IPS-11a (cell line): ENCODE results near the gene ACTG1.
"Not testable (repeated sequence)": the region's sequence is repeated elsewhere in the genome, so short reads cannot be mapped to it uniquely, and the experiment has no call there.

Source experiments
- H3K4me3 ChIP-seq: one replicate; pipeline ENCODE4 v1.5.1; 2013; ENCODE audit warnings: low read depth, low read length, control low read depth

The ACTG1 gene

DNA sequence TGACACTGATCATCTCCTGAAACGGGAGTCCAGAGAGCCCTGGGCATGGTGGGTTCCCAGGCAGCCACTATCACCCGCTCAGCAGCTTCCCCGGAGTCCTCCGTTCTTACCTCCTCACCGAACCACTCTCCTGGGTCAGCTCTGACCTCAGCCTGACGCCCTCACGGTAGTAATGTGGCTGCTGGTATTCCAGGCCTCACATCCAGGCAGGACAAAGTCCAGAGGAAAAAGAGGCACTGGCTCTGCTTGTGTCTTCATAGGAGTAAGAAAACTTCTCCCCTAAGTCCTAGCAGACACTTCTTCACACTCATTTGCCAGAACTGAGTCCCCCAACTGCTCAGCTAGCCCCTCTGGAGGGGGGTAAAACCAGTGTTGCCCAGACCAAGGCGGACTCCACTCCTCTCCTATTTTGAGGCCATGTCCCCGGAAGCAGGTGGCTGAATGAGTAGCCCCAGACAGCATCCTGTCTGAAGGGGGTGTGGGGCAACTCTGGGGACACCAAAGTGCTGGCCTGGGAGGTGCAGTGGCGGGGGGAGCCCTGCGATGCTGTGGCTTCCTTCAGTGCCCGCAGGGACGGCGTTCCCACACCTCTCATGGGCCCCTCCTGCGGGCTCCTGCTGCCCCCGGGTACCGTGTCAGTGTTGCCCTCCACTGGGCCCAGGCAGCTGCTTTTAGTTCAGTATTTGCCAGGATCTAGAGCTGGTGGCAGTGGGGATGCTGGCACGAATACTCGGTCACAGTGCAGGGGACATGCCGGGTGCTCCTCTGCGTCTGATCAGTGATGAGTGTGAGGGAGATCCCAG, 20.9 kb upstream of the ACTG1 start:
- H3K4me3 ChIP-seq: no peak overlapping the region

DNA sequence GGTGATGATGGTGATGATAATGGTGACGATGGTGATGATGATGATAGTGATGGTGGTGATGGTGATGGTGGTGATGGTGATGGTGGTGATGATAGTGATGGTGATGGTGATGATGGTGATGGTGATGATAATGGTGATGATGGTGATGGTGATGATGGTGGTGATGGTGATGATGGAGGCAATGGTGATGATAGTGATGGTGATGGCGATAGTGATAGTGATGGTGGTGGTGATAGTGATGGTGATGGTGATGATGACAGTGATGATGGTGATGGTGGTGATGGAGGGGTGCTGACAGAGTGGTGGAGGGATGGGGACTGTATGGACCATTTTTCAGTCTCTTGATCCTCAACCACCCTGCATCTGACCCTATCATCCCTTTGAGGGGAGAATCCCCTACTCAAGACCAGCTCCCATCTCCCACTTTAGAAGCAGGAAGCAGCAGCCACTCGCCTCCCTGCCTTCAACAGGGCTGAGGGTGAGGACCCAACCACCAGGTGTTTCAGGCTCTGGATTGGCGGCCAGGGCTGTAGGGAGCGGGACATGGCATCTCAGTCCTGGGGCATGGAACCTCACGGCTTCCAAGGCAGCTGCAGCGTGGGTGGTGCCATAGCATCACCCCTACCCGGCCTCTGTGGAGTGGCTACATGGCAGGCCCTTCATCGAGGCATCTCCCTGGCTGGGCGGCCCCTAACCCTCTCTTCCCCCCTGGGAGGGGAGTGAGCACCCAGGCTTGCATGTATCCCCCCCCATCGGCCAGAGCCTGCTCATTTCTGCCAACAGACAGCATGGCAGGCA, 20.1 kb upstream of the ACTG1 start:
- H3K4me3 ChIP-seq: no peak overlapping the region

DNA sequence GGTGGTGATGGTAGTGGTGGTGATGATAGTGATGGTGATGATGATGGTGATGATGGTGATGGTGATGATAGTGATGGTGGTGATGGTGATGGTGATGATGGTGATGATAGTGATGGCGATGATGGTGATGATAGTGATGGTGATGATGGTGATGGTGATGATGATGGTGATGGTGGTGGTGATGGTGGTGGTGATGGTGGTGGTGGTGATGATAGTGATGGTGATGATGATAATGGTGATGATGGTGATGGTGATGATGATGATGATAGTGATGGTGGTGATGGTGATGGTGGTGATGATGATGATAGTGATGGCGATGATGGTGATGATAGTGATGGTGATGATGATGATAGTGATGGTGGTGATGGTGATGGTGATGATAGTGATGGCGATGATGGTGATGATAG, 19.4 kb upstream of the ACTG1 start:
- not testable (repeated sequence) for H3K4me3 ChIP-seq

GRCh38 chr17:81531013-81531412, 18.4 kb upstream of the ACTG1 start:
- H3K4me3 ChIP-seq: not testable (repeated sequence)

DNA sequence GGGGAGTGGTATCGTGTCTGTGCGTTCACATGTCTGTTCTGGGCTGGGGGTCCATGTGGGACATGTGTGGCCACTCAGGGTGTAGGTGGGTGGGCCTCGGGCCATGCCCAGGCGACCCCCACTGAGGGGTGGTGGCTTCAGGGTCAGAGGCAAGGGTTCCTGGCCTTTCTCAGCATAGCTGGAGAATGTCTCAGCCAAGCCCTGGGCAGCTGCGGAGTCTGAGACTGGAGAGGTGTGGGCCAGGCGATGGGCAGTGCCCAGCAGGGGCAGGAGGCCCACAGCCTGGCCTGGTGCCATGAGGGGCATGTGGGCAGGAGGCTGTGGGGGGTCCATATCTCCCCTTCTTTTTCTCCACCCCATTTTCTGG, 16.8 kb upstream of the ACTG1 start:
- H3K4me3 ChIP-seq: no peak overlapping the region

- H3K4me3 ChIP-seq: no peak overlapping the region
Measured at GRCh38 chr17:81528651-81529436, 16.2 kb upstream of the ACTG1 start.

DNA sequence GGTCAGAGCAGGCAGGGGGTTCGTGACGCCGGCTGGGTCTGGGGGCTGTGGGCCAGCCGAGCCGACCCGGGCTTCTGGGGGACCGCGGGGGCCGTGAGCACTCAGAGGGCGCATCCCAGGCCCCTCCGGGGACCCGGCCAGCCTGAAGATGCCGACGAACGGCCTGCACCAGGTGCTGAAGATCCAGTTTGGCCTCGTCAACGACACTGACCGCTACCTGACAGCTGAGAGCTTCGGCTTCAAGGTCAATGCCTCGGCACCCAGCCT, 15.7 kb upstream of the ACTG1 start:
- H3K4me3 ChIP-seq: no peak overlapping the region

GRCh38 chr17:81527591-81528383, 15.2 kb upstream of the ACTG1 start, which contains the start of gene FSCN2:
Gene FSCN2, plus strand, starts transcription at chr17:81528377. Its CDS starts 155 bp downstream, at chr17:81528532.
- no peak within 1 kb of the TSS for H3K4me3 ChIP-seq

- H3K4me3 ChIP-seq: no peak overlapping the region
Measured at GRCh38 chr17:81526662-81527571, 14.3 kb upstream of the ACTG1 start.

- no peak overlapping the region for H3K4me3 ChIP-seq
Measured at GRCh38 chr17:81524865-81525159, 12.2 kb upstream of the ACTG1 start.

DNA sequence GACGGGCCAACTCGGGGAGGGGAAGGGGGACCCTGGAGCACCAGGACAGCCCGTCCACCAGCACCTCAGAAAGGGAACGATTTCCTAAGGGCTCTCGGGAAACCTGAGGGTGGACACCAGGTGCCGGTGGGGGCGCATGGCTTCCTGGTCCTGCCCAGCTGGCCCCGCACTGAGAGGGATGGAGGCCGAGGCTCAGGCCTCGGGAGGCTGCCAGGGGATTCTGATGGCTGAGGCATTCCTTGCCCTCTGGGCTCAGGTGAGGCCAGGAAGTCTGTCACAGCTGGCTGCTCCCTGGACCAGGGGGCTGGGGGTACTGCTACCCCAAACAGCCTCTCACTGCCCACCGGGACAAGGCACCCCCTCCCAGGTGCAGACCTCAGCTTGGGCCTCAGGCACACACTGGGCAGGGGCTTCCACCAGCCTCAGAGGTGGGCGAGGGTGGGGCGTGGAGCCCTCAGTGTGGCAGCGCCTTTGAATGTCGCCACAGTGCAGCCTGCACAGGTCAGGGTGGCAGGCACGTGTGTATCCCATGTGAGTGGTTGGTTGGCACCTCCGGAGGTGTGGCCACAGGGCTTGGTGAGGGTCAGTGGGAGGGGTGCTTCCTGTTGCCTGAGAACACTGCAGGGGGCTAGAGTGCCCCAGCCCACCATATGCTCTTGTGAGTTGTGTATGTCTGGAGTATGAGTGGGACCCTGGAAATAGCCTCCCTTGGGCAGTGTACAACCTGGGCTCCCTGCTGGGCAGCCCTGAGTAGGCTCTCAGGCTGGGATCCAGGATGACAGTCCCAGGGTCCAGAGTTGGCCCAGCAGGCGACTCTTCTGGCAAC, 11.7 kb upstream of the ACTG1 start:
- H3K4me3 ChIP-seq: no peak overlapping the region

DNA sequence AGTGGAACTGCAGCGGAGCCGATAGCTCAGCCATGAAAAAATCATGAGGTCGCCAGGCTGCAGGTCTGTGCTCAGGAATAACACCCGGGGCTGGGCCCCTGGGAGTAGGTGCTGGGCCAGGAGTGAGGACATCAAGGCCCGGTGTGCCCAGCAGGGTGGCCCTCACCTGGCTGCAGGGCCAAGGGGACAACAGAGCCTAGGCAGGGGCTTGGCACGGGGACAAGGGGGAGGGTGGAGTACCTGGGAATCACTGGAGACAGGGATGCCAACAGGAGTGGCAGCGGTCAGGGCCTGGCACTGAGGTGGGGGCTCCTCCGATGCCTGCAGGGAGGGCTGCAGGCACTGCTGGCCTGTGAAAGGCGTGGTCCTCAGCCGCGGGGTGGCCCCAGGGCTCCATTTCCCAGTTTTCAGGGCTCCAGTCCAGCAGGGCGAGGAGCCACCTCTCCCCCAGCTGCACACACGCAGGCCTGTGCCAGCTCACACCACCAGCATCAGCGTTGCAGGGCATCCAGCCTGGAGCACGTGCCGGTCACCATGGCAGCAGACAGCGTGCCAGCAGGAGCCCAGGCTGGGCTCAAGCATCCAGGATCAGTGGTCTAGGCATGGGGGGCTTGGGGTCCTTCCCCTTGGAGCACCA, 10.9 kb upstream of the ACTG1 start:
- no peak overlapping the region for H3K4me3 ChIP-seq

GRCh38 chr17:81522491-81523401, 10.1 kb upstream of the ACTG1 start:
- H3K4me3 ChIP-seq: no peak overlapping the region

GRCh38 chr17:81520021-81520901, 7.7 kb upstream of the ACTG1 start:
- H3K4me3 ChIP-seq: no peak overlapping the region

DNA sequence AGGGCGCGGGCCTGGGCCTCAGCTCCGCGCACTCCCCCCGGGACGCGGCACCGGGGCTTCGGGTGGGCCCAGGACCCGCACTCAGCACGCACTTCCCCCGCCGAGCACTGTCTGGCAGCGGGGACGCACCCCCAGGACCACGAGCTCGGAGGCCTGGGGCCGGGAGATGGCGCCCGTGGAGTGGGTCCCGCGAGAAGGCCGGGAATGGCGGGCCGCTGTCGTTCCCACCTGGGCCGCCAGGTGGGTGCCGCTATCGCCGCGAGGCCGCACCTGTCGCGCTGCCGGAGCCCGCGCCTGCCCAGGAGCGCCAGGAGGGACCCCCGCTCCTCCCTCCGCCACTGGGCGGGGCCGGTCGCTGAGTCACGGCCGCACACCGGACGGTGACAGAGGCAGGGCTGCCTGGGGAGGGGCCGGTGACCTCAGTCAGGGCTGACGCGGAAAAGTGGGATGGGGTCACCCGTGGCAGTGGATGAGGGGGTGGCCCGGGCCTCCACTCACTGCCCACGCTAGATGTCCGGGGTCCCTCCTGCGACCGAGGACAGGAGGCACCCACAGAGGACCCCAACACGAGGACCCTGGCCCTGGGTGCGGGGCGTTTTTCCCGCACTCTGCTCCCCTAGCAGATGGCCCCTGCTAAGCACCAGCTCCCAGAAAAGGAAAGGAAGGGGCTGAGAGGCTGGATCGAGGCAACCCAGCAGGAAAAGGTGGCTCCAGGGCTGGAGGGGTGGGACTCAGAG, 6.9 kb upstream of the ACTG1 start:
- H3K4me3 ChIP-seq: peak overlapping the region; percentile 13

DNA sequence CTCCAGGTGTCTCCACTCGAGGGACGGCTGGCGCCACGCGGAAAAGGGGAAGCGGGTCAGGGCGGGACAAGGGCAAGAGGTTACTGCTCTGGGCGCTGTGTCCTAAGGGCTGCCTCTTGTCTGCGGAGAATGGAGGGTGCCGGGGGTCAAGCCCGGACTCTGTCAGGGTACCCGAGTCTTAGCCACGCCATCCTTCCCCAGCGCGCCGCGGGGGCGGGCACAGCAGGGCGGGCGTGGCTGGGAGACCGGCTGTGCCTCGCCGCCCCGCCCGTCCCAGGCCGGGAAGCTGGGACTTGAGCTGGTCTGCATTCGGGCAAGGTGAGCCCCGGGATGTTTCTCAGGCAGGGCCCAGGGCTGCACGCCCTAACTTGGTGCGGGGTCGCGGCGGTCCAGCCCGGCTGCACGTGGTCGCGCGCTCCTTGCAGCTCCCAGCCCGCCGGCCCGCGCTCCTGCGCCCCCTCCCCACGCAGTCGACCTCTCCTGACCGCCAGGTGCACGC, 6.2 kb upstream of the ACTG1 start:
- peak overlapping the region; percentile 28 for H3K4me3 ChIP-seq
